HG02678 (cell line): ENCODE results near the gene RHBDD2.
"Not testable (repeated sequence)": the region's sequence is repeated elsewhere in the genome, so short reads cannot be mapped to it uniquely, and the experiment has no call there.

Experiments
- ATAC-seq: cut with Tn5 transposase; IDR thresholded peaks from one replicate; pipeline ENCODE4 v1.9.1; 2021; ENCODE audit warnings: mild to moderate bottlenecking, moderate library complexity; ENCODE audit not compliant: unreplicated experiment

Gene RHBDD2

GRCh38 chr7:75888464-75889222, 9.8 kb downstream of the RHBDD2 start:
- no peak for ATAC-seq

GRCh38 chr7:75889223-75889825, 10.5 kb downstream of the RHBDD2 start:
- ATAC-seq, result no peak

- ATAC-seq, result no peak
Observed at GRCh38 chr7:75889826-75890225, 11.0 kb downstream of the RHBDD2 start.

GRCh38 chr7:75891237-75891636, 12.4 kb downstream of the RHBDD2 start:
- not testable (repeated sequence) for ATAC-seq

GRCh38 chr7:75891815-75892411, 13.1 kb downstream of the RHBDD2 start:
- no peak for ATAC-seq

GRCh38 chr7:75892634-75893272, 13.9 kb downstream of the RHBDD2 start:
- ATAC-seq, result no peak

GRCh38 chr7:75896803-75897327, 18.0 kb downstream of the RHBDD2 start:
- ATAC-seq, result no peak

- ATAC-seq, result no peak
Observed at GRCh38 chr7:75900617-75901315, 21.9 kb downstream of the RHBDD2 start.

- ATAC-seq, result no peak
Observed at GRCh38 chr7:75905785-75906604, 27.2 kb downstream of the RHBDD2 start.

GRCh38 chr7:75906991-75907667, 28.3 kb downstream of the RHBDD2 start:
- no peak for ATAC-seq

GRCh38 chr7:75907668-75908039, 28.8 kb downstream of the RHBDD2 start:
- ATAC-seq, result not testable (repeated sequence)

- no peak for ATAC-seq
Observed at GRCh38 chr7:75909521-75910132, 30.8 kb downstream of the RHBDD2 start.

- ATAC-seq, result not testable (repeated sequence)
Observed at GRCh38 chr7:75911186-75911585, 32.4 kb downstream of the RHBDD2 start.

- ATAC-seq, result no peak
Observed at GRCh38 chr7:75913437-75913836, 34.6 kb downstream of the RHBDD2 start.

GRCh38 chr7:75914169-75914654, 35.4 kb downstream of the RHBDD2 start:
- ATAC-seq, result no peak

GRCh38 chr7:75914655-75915415, 36.0 kb downstream of the RHBDD2 start, which contains the start of gene POR:
POR (plus strand) TSS chr7:75915155; CDS start chr7:75954002, 38,847 bp downstream.
- peak; percentile 95 for ATAC-seq

GRCh38 chr7:75915416-75916156, 36.8 kb downstream of the RHBDD2 start:
- ATAC-seq, result no peak
